DOHH2 (cell line): ENCODE measurements around the gene LDLRAD4.

Experiments
- EZH2phosphoT487 ChIP-seq: fragments of 200-600 bp; sonication (generic); IDR thresholded peaks from 2 replicates; pipeline ENCODE4 v1.6.1; 2017; ENCODE audit warnings: borderline replicate concordance, mild to moderate bottlenecking, antibody characterized with exemption, low read length, moderate library complexity, mixed read lengths
- TF ChIP-seq, protein P1 (sequence below): fragments of 200-600 bp; sonication (generic); IDR thresholded peaks from one replicate; pipeline ENCODE4 v1.5.1; 2014; ENCODE audit warnings: antibody characterized with exemption, mild to moderate bottlenecking, low read depth, low read length; ENCODE audit not compliant: poor library complexity, severe bottlenecking

DNA sequence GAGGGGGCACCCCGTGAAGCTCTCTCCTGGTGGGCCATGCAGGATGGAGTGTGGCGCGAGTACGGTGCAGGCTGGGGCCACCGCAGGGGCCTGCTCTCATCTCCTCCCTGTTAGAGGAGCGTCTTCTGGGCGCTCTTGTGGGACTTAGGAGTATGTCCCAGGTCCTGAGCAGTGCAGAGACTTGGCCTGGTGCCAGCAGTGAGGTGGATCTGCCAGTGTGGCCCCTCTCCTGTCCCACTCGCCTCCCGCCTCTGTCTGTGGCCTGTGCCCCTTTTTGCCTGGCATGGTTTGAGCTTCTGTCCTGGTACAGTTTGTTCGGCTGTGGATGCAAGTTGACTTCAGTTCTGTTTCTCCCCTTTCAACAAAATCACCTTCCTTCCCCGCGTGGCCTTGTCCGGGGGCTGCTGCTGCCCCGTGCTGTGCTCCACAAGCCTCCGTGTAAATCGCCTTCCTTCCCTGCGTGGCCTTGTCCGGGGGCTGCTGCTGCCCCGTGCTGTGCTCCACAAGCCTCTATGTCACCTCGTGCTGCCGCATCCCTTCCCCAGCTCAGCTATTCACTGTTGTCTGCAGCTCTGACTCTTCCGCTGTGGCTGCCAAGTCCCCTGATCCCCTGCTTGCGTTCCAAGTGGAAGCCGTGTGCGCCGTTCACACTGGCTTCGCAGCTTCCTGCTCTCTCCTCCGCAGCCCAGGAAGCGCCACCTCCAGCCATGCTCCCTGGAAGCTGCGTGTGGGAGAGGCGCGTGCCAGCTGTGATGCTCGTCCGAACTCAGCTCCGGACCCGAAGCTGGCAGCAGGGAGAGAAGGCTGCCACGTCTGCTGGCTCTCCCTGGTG lies 13.7 kb downstream of the LDLRAD4 start:
- TF ChIP-seq, protein P1, sequence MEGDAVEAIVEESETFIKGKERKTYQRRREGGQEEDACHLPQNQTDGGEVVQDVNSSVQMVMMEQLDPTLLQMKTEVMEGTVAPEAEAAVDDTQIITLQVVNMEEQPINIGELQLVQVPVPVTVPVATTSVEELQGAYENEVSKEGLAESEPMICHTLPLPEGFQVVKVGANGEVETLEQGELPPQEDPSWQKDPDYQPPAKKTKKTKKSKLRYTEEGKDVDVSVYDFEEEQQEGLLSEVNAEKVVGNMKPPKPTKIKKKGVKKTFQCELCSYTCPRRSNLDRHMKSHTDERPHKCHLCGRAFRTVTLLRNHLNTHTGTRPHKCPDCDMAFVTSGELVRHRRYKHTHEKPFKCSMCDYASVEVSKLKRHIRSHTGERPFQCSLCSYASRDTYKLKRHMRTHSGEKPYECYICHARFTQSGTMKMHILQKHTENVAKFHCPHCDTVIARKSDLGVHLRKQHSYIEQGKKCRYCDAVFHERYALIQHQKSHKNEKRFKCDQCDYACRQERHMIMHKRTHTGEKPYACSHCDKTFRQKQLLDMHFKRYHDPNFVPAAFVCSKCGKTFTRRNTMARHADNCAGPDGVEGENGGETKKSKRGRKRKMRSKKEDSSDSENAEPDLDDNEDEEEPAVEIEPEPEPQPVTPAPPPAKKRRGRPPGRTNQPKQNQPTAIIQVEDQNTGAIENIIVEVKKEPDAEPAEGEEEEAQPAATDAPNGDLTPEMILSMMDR: no peak
- no peak for TF ChIP-seq EZH2phosphoT487
